ENCODE measurements around the gene TBX10.
"Not testable (repeated sequence)": the region's sequence is repeated elsewhere in the genome, so short reads cannot be mapped to it uniquely, and the experiment has no call there.

TBX10 gene

DNA sequence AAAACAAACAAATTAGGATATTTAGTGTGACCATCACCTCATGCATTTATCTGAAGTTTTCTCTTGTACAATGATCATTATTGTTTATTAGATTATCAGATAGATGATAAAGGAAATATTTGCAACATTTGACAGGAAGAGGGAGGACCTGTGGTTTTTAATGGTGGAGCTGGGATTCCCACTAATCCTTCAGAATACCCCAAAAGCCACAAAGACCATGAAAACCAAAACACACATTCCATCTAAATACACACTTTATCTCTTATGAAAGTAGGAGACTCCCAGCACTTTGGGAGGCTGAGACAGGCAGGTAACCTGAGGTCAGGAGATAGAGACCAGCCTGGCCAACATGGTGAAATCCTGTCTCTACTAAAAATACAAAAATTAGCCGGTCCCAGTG is 40.4 kb downstream of the TBX10 start:
- no peak for DNase-seq (ENCODE audit: low spot score)

DNA sequence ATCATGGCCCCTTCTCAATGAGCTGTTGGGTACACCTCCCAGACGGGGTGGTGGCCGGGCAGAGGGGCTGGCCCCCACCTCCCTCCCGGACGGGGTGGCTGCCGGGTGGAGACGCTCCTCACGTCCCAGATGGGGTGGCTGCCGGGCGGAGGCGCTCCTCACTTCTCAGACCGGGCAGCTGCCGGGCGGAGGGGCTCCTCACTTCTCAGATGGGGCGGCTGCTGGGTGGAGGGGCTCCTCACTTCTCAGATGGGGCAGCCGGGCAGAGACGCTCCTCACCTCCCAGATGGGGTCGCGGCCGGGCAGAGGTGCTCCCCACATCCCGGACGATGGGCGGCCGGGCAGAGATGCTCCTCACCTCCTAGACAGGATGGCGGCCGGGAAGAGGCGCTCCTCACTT is 41.6 kb downstream of the TBX10 start:
- DNase-seq (ENCODE audit: low spot score) = not testable (repeated sequence)

DNA sequence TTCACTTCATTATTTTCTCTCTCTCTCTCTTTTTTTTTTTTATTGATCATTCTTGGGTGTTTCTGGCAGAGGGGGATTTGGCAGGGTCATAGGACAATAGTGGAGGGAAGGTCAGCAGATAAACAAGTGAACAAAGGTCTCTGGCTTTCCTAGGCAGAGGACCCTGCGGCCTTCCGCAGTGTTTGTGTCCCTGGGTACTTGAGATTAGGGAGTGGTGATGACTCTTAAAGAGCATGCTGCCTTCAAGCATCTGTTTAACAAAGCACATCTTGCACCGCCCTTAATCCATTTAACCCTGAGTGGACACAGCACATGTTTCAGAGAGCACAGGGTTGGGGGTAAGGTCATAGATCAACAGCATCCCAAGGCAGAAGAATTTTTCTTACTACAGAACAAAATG is 42.1 kb downstream of the TBX10 start:
- DNase-seq (ENCODE audit: low spot score) = not testable (repeated sequence)

- DNase-seq (ENCODE audit: low spot score) = no peak
Measured at GRCh38 chr11:67596753-67597300, 42.7 kb downstream of the TBX10 start.

DNA sequence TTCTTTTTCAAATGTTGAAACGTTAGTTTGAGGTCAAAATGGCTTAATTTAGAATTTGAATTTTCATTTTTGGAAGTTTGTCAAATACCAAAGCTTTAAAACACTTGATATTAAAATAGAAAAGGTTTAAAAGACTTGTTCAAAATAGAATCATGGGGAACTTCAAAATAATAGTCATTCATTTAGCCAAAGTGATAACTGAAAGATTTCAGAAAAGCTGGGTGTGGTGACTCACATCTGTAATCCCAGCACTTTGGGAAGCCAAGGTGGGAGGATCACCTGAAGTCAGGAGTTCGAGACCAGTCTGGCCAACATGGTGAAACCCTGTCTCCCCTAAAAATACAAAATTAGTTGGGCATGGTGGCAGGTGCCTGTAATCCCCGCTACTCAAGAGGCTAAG is 45.1 kb downstream of the TBX10 start:
- DNase-seq (ENCODE audit: low spot score) = no peak

DNA sequence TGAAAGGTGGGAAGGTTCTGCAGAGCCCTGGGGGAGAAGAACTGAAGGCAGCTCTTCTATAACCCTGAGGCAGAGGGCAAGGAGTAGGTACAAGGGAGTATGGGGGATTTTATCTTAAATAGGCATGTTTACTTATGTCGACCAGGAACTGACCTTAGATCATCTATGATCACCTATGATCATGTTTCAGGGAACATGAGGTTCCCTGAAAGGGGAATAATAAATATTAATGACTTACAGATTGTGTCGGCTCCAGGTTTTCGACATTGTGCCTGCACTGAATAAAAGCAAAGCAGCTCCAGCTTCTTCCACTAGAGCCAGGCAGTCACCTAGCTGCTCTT is 46.0 kb downstream of the TBX10 start:
- DNase-seq (ENCODE audit: low spot score) = no peak

DNA sequence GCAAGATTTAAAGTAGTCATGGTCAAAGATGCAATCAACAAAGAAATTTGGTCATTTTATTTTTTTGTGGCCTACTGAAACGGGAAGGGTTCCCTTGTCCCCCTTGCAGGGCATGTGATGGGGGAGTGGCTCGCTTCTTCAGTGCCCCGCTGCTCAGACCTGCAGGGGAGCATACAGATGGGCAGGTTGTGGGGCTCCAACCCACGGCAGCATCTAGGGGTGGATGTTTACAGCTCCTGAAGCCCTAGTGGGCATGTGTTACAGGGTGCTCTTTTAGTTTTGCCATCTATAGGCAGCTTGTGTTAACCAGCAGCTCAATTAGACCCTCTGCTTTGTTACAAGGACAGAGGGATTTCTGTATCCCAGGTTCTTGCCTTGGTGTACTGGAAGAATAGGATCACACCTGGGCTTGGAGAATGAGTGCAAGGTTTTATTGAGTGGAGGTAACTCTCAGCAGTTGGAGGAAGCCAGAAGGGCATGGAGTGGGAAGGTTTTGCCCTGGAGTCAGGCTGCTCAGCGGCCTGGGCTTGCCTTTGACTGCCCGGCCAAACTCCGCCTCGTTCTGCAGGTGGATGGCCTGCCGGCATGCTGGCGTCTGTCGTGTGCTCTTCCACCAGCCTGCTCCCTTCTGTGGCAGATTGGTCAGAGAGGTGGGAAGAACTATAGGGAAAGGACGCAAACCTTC is 46.5 kb downstream of the TBX10 start:
- no peak for DNase-seq (ENCODE audit: low spot score)

GRCh38 chr11:67588899-67589415 is 50.6 kb downstream of the TBX10 start:
- not testable (repeated sequence) for DNase-seq (ENCODE audit: low spot score)

DNA sequence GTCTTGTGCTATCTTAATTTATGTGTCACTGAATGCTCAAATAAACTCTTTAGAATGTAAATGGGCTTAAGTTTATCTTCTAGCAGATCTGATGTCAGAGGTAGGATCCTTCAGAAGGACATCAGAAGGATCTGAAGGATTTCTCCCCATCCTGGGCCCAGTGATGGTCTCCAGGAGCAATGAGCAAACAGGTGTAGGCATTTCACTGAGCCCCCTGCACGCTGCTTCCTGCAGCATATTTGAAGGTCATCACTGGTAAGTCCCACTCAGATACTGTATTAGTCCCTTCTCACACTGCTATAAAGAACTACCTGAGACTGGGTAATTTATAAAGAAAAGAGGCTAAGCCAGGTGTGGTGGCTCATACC is 51.4 kb downstream of the TBX10 start:
- no peak for DNase-seq (ENCODE audit: low spot score)

GRCh38 chr11:67586568-67587250 is 52.9 kb downstream of the TBX10 start:
- no peak for DNase-seq (ENCODE audit: low spot score)

- no peak for DNase-seq (ENCODE audit: low spot score)
Measured at GRCh38 chr11:67585911-67586310, 53.7 kb downstream of the TBX10 start.

- peak; percentile 1 for DNase-seq (ENCODE audit: low spot score)
Measured at GRCh38 chr11:67584881-67585873, 54.4 kb downstream of the TBX10 start.

DNA sequence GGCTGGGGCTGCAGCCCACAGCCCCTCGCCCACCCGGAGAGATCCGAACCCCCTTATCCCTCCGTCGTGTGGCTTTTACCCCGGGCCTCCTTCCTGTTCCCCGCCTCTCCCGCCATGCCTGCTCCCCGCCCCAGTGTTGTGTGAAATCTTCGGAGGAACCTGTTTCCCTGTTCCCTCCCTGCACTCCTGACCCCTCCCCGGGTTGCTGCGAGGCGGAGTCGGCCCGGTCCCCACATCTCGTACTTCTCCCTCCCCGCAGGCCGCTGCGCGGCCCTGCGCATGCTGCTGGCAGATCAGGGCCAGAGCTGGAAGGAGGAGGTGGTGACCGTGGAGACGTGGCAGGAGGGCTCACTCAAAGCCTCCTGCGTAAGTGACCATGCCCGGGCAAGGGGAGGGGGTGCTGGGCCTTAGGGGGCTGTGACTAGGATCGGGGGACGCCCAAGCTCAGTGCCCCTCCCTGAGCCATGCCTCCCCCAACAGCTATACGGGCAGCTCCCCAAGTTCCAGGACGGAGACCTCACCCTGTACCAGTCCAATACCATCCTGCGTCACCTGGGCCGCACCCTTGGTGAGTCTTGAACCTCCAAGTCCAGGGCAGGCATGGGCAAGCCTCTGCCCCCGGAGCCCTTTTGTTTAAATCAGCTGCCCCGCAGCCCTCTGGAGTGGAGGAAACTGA is 55.2 kb downstream of the TBX10 start:
- peak; percentile 5 for DNase-seq (ENCODE audit: low spot score)

DNA sequence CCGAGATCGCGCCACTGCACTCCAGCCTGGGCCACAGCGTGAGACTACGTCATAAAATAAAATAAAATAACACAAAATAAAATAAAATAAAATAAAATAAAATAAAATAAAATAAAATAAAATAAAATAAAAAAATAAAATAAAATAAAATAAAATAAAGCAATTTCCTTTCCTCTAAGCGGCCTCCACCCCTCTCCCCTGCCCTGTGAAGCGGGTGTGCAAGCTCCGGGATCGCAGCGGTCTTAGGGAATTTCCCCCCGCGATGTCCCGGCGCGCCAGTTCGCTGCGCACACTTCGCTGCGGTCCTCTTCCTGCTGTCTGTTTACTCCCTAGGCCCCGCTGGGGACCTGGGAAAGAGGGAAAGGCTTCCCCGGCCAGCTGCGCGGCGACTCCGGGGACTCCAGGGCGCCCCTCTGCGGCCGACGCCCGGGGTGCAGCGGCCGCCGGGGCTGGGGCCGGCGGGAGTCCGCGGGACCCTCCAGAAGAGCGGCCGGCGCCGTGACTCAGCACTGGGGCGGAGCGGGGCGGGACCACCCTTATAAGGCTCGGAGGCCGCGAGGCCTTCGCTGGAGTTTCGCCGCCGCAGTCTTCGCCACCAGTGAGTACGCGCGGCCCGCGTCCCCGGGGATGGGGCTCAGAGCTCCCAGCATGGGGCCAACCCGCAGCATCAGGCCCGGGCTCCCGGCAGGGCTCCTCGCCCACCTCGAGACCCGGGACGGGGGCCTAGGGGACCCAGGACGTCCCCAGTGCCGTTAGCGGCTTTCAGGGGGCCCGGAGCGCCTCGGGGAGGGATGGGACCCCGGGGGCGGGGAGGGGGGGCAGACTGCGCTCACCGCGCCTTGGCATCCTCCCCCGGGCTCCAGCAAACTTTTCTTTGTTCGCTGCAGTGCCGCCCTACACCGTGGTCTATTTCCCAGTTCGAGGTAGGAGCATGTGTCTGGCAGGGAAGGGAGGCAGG is 56.0 kb downstream of the TBX10 start, which contains the start of gene GSTP1:
TSS of gene GSTP1 (plus strand) at position 566 of the 958 bp plus-strand sequence. CDS start at position 598, 32 bp downstream.
- DNase-seq (ENCODE audit: low spot score) = peak; percentile 63

GRCh38 chr11:67582011-67582410 is 57.6 kb downstream of the TBX10 start:
- DNase-seq (ENCODE audit: low spot score) = no peak

GRCh38 chr11:67581469-67581868 is 58.1 kb downstream of the TBX10 start:
- DNase-seq (ENCODE audit: low spot score) = no peak
